ENCODE measurements around the gene NRL.
A peak's percentile ranks its signal among the peaks of the same experiment; 100 is the strongest.

The NRL gene

GRCh38 chr14:24144451-24144850, 29.7 kb upstream of the NRL start:
- no peak overlapping the region for H3K4me3 ChIP-seq (replicated peaks; ENCODE audit: low read depth, low read length)
- no peak for TF ChIP-seq CTCF (IDR thresholded peaks at IDR 0.05; ENCODE audit: low read depth, low read length, missing control alignments)
- DNase-seq (ENCODE audit: extremely low read depth, low read depth) = no peak

- no peak for DNase-seq (ENCODE audit: extremely low read depth, low read depth)
- no peak overlapping the region for H3K4me3 ChIP-seq (replicated peaks; ENCODE audit: low read depth, low read length)
- TF ChIP-seq CTCF (IDR thresholded peaks at IDR 0.05; ENCODE audit: low read depth, low read length, missing control alignments) = no peak
These were observed 28.8 kb upstream of the NRL start for GRCh38 chr14:24143511-24143910.

DNA sequence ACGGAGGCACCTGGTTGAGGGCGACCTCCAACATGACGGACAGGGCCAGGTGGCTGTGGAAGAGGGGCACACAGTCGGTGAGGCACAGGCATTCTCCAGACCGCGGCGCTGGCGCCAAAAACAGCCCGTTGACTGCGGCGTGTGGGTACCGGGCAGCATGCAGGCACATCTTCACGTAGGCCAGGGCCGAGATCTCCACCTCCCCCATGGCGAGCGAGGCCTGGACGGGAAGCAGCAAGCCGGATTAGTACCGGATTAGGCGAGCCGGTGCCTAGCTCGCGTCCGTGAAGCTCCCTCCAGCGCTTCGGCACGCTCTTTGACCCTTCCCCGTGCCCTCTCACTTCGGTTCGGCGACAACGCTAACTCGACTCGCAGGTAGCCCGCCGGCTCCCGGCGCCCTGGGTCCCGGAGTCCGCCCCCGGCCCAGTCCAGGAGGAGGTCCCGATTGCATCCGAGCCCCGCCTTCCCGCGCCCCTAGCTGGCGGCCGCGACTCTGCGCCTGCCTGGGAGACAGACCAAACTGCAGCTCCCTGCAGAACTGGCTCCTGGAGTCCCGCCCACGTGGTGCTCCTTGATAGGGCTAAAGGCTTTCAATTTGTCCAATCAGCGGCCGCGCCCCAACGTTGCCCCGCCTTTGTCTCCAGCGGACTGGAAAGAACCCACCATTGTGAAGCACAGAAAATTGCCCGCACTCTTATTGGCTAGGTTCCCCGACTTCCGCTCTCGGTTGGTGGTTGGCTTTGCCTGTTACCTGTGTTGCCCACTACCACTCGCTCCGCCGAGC, 26.5 kb upstream of the NRL start, which contains the start of gene EMC9:
Gene EMC9 (minus strand): TSS at position 495 of the 784 bp plus-strand sequence. CDS start 287 bp downstream, at position 208.
- H3K4me3 ChIP-seq (replicated peaks; ENCODE audit: low read depth, low read length) = peak within 1 kb of the TSS; percentile 81
- peak; percentile 99 for DNase-seq (ENCODE audit: extremely low read depth, low read depth)
- peak; percentile 28 for TF ChIP-seq CTCF (IDR thresholded peaks at IDR 0.05; ENCODE audit: low read depth, low read length, missing control alignments)

DNA sequence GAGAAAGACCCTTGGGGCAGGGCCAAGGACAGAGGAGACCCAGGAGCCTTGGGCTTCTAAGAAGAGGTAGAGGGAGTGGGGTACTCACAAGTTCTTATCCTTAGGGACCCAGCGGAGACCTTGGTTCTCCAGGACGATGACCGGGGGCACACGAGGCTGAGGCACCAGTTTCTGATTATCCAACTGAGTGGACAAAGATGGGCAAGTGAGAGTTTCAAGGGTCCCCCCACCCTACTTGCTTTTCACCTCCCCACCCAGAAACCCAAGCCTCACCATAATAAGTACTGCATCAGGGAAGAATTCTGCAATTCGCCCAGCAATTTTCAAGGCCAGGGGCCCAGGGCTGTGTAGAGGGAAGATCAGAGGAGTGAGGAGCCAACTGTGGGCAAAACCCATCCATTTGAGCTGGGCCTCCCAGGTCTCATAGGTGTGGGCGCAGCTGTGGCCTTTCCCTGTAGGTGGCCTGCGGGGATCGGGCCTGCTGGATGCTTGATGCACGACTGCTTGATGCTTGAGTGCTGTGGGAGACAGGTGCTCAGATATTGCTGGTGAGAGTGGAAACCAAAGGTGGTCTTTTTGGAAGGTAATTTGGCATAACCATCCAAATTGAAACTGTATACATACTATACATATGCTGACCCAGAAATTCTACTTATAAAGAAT, 24.7 kb upstream of the NRL start:
- H3K4me3 ChIP-seq (replicated peaks; ENCODE audit: low read depth, low read length) = peak overlapping the region; percentile 81
- DNase-seq (ENCODE audit: extremely low read depth, low read depth) = no peak
- no peak for TF ChIP-seq CTCF (IDR thresholded peaks at IDR 0.05; ENCODE audit: low read depth, low read length, missing control alignments)

DNA sequence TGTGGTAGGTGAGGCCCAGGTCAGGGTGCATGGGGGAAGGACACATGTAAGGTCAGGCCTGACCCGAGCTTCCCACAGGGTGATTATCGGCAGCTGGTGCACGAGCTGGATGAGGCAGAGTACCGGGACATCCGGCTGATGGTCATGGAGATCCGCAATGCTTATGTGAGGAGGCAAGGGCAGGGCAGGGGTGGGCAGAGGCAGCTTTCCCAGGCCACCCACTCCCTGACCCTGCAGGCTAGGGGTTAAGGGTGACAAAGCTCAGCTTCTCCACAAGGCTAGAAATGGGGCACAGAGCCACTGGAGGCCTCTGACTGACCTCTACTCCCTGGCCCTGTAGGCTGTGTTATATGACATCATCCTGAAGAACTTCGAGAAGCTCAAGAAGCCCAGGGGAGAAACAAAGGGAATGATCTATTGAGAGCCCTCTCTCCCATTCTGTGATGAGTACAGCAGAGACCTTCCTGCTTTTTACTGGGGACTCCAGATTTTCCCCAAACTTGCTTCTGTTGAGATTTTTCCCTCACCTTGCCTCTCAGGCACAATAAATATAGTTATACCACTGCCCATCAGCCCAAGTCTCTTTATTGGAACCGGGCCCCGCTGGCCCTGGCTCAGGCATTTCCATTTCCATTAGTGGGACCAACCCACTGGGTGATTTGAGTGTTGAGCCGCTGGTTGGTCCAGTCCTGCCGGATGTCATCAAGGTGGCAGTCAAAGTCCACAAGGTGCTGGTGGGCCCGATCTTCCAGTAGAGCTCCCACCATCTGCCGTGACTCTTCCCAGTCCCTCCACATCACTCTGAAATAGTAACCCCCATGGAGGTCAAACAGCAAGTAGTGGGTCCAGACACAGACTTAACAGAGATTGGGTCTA, 23.9 kb upstream of the NRL start:
- no peak overlapping the region for H3K4me3 ChIP-seq (replicated peaks; ENCODE audit: low read depth, low read length)
- DNase-seq (ENCODE audit: extremely low read depth, low read depth) = no peak

More for the DNA sequence above, 23.9 kb upstream of the NRL start:
- no peak for TF ChIP-seq CTCF (IDR thresholded peaks at IDR 0.05; ENCODE audit: low read depth, low read length, missing control alignments)

Data from HFF-Myc (cell line).